CD14-positive monocyte (primary cell): ENCODE measurements around the gene NTM. TPM values are rescaled to one million over a fixed set of nuclear protein-coding genes. Genes with fewer than 3 reads are reported as not detected.

Source experiments
- DNase-seq, 3 donors: peaks; one replicate each; pipeline ENCODE4 v3.0.0-alpha.2; 2011 to 2022
- H2AFZ ChIP-seq: 2 replicates; pipeline ENCODE4 v1.6.0; 2012; ENCODE audit warnings: mild to moderate bottlenecking, low read depth, low read length, inconsistent platforms; ENCODE audit not compliant: insufficient read depth, poor library complexity, severe bottlenecking
- H3K27ac ChIP-seq, 2 donors: 1 replicate in 1 of 2; 2 replicates in 1 of 2; pipeline ENCODE4 v1.5.1; 2012 to 2013; ENCODE audit warnings: low read length in 2 of 2, control low read depth in 1 of 2, inconsistent platforms in 1 of 2, low read depth in 1 of 2, mild to moderate bottlenecking in 1 of 2
- H3K27me3 ChIP-seq, 2 donors: one replicate each; pipeline versions ENCODE4 v1.6.0 to v1.6.1; 2011 to 2013; ENCODE audit warnings: low read length in 2 of 2; ENCODE audit not compliant: control insufficient read depth in 2 of 2, insufficient read depth in 2 of 2
- H3K36me3 ChIP-seq, 2 donors: replicated peaks in 1 of 2; 1 replicate in 1 of 2; 2 replicates in 1 of 2; pipeline versions ENCODE4 v1.5.1 to v1.6.1; 2012 to 2013; ENCODE audit warnings: low read length in 2 of 2, control low read depth in 1 of 2, inconsistent platforms in 1 of 2, mild to moderate bottlenecking in 1 of 2; ENCODE audit not compliant: insufficient read depth in 2 of 2, control insufficient read depth in 1 of 2
- H3K4me1 ChIP-seq, 2 donors: 1 replicate in 1 of 2; 2 replicates in 1 of 2; pipeline versions ENCODE4 v1.5.1 to v1.6.1; 2012 to 2013; ENCODE audit warnings: low read length in 2 of 2, control low read depth in 1 of 2, inconsistent platforms in 1 of 2, mild to moderate bottlenecking in 1 of 2, moderate library complexity in 1 of 2; ENCODE audit not compliant: insufficient read depth in 2 of 2, control insufficient read depth in 1 of 2
- H3K4me2 ChIP-seq: replicated peaks from 2 replicates; pipeline ENCODE3; 2012; ENCODE audit warnings: low read length, moderate library complexity, mild to moderate bottlenecking; ENCODE audit not compliant: poor library complexity, severe bottlenecking; ENCODE audit errors: extremely low read depth
- H3K4me3 ChIP-seq, 3 experiments: fragments of 200-600 bp in 1 of 3; sonication (generic) in 1 of 3; replicated peaks in 1 of 3; 1 replicate in 2 of 3; 2 replicates in 1 of 3; pipeline ENCODE4 v1.5.1; 2011 to 2013; ENCODE audit warnings: low read length in 3 of 3, mild to moderate bottlenecking in 3 of 3, control low read depth in 2 of 3, low read depth in 2 of 3, inconsistent platforms in 1 of 3, moderate library complexity in 1 of 3
- H3K79me2 ChIP-seq: 2 replicates; pipeline ENCODE4 v1.6.0; 2012; ENCODE audit warnings: mild to moderate bottlenecking, control low read depth, inconsistent platforms, low read length, moderate library complexity; ENCODE audit not compliant: insufficient read depth
- H3K9ac ChIP-seq: 2 replicates; pipeline ENCODE4 v1.6.0; 2017; ENCODE audit warnings: low read length, mild to moderate bottlenecking; ENCODE audit not compliant: insufficient read depth, poor library complexity, severe bottlenecking
- H3K9me3 ChIP-seq, 2 donors: replicated peaks in 1 of 2; 1 replicate in 1 of 2; 2 replicates in 1 of 2; pipeline versions ENCODE4 v1.5.1 to v1.6.1; 2012 to 2013; ENCODE audit warnings: low read length in 2 of 2, control low read depth in 1 of 2; ENCODE audit not compliant: control insufficient read depth in 1 of 2, insufficient read depth in 1 of 2
- H4K20me1 ChIP-seq: 2 replicates; pipeline ENCODE4 v1.6.0; 2012; ENCODE audit warnings: mild to moderate bottlenecking, low read length, control low read depth, moderate library complexity; ENCODE audit not compliant: insufficient read depth
- H3K27ac Mint-ChIP-seq, 7 donors: one replicate each; pipeline ENCODE4 v1.8.0; 2020; ENCODE audit warnings: mild to moderate bottlenecking in 7 of 7, mixed read lengths in 7 of 7, moderate library complexity in 6 of 7, inconsistent platforms in 2 of 7
- H3K27me3 Mint-ChIP-seq, 3 donors: one replicate each; pipeline ENCODE4 v1.8.0; 2021 to 2022; ENCODE audit warnings: low read depth in 3 of 3, mild to moderate bottlenecking in 3 of 3, mixed read lengths in 3 of 3, moderate library complexity in 3 of 3, inconsistent platforms in 1 of 3
- H3K36me3 Mint-ChIP-seq, 2 donors: one replicate each; pipeline ENCODE4 v1.8.0; 2020; ENCODE audit warnings: mixed read lengths in 2 of 2, inconsistent platforms in 1 of 2, mild to moderate bottlenecking in 1 of 2
- H3K4me1 Mint-ChIP-seq: one replicate; pipeline ENCODE4 v1.8.0; 2020; ENCODE audit warnings: mild to moderate bottlenecking, mixed read lengths
- H3K4me3 Mint-ChIP-seq, 2 donors: one replicate each; pipeline ENCODE4 v1.8.0; 2020; ENCODE audit warnings: mild to moderate bottlenecking in 2 of 2, mixed read lengths in 2 of 2, moderate library complexity in 1 of 2
- H3K9me3 Mint-ChIP-seq, 7 donors: one replicate each; pipeline ENCODE4 v1.8.0; 2020 to 2022; ENCODE audit warnings: mixed read lengths in 7 of 7, mild to moderate bottlenecking in 6 of 7, moderate library complexity in 6 of 7, inconsistent platforms in 2 of 7
- CTCF ChIP-seq: fragments of 200-600 bp; IDR thresholded peaks from one replicate; pipeline ENCODE4 v1.8.0; 2022; ENCODE audit warnings: antibody characterized with exemption, mild to moderate bottlenecking
- WGBS: methylation state at CpG from one replicate; pipeline ENCODE4 v1.1.5; 2013; ENCODE audit warnings: missing lambda C conversion rate; ENCODE audit not compliant: insufficient coverage; 5-methylcytosine and 5-hydroxymethylcytosine counted together
- intact Hi-C, 2 donors: fragments of 100-400 bp; cut with micrococcal nuclease; formaldehyde crosslinking; loops; one replicate each; pipeline versions ENCODE4 v1.15.0 to v1.15.1; 2023
- polyA plus RNA-seq, 3 donors: library from polyadenylated mRNA; depleted of rRNA in 1 of 3; unstranded in 2 of 3; stranded (reverse) in 1 of 3; fragments of 300-500 nt in 2 of 3; fragments of >200 nt in 1 of 3; fragmentation: Illumina TruSeq in 2 of 3; gene quantifications; 1 replicate in 2 of 3; 2 replicates in 1 of 3; pipeline ENCODE4 v1.2.3, GENCODE V29; 2012 to 2021

The NTM gene
- polyA plus RNA-seq, 3 donors = not detected

GRCh38 chr11:131549770-131550169 lies 179.4 kb downstream of the NTM start:
- Mint-ChIP-seq H3K36me3 (no peaks in the 10 kb centered on the region), H3K9me3 (peaks cover 0 to 2% (median 1%) of the 10 kb centered on the region in 7 donors), H3K4me3 (no peak overlapping the region), H3K4me1 (no peaks in the 10 kb centered on the region), H3K27ac (no peak overlapping the region), H3K27me3 (peaks cover 3% of the 10 kb centered on the region in 3 donors)
- Histone ChIP-seq H3K4me1 (no peaks in the 10 kb centered on the region), H3K9me3 (no peaks in the 10 kb centered on the region), H3K4me3 (no peak overlapping the region), H3K9ac (no peak overlapping the region), H3K27ac (no peak overlapping the region), H3K27me3 (no peaks in the 10 kb centered on the region), H3K36me3 (no peaks in the 10 kb centered on the region), H4K20me1 (no peaks in the 10 kb centered on the region), H2AFZ (no peak overlapping the region), H3K4me2 (no peak overlapping the region), H3K79me2 (no peaks in the 10 kb centered on the region)
- intact Hi-C loops = no loop called here
- DNase-seq = no peak
- TF ChIP-seq CTCF = no peak
- 79% methylated on average over 4 of the region's 8 CpGs for WGBS

GRCh38 chr11:131560287-131560686 lies 189.9 kb downstream of the NTM start:
- no peak overlapping the region for H2AFZ ChIP-seq
- no peak overlapping the region for H3K9ac ChIP-seq
- H3K36me3 Mint-ChIP-seq = no peaks in the 10 kb centered on the region
- H3K9me3 ChIP-seq = no peaks in the 10 kb centered on the region
- no peaks in the 10 kb centered on the region for H4K20me1 ChIP-seq
- H3K9me3 Mint-ChIP-seq = peaks cover 0 to 2% (median 0%) of the 10 kb centered on the region in 7 donors
- H3K4me1 Mint-ChIP-seq = no peaks in the 10 kb centered on the region
- H3K27ac Mint-ChIP-seq = no peak overlapping the region
- DNase-seq = no peak
- no peaks in the 10 kb centered on the region for H3K4me1 ChIP-seq
- H3K79me2 ChIP-seq = no peaks in the 10 kb centered on the region
- peaks cover 0 to 7% (median 4%) of the 10 kb centered on the region in 3 donors for H3K27me3 Mint-ChIP-seq
- H3K4me3 ChIP-seq = no peak overlapping the region
- no peaks in the 10 kb centered on the region for H3K36me3 ChIP-seq
- H3K4me2 ChIP-seq = no peak overlapping the region
- H3K27ac ChIP-seq = no peak overlapping the region
- no peaks in the 10 kb centered on the region for H3K27me3 ChIP-seq
- WGBS = 88% methylated on average over 2 of the region's 4 CpGs
- no peak for TF ChIP-seq CTCF
- intact Hi-C loops = no loop called here
- H3K4me3 Mint-ChIP-seq = no peak overlapping the region
